Astrocyte of the spinal cord (primary cell): ENCODE results near the gene RPS3.

ENCODE experiments used
- DNase-seq: peaks from one replicate; pipeline ENCODE4 v3.0.0; 2011; ENCODE audit warnings: low read depth, low spot score
- H3K4me3 ChIP-seq: 2 replicates; pipeline ENCODE4 v1.5.1; 2011; ENCODE audit warnings: low read depth, mild to moderate bottlenecking, low read length, moderate library complexity
- CTCF ChIP-seq: IDR thresholded peaks from 2 replicates; pipeline ENCODE4 v1.5.1; 2012; ENCODE audit warnings: low read depth, mild to moderate bottlenecking, low read length, inconsistent platforms
- in situ Hi-C: cut with HindIII; loops from 2 replicates; pipeline ENCODE4 v1.10.0; 2017; ENCODE audit warnings: low sequenced_read_pairs

Gene RPS3

GRCh38 chr11:75399344-75400145 lies at the start of gene RPS3:
RPS3 (plus strand) TSS chr11:75399518; CDS start chr11:75399548, 30 bp downstream.
- H3K4me3 ChIP-seq, result peak within 1 kb of the TSS; percentile 100
- in situ Hi-C loops, result no loop called here
- TF ChIP-seq CTCF, result peak; percentile 5
- DNase-seq, result peak; percentile 92

DNA sequence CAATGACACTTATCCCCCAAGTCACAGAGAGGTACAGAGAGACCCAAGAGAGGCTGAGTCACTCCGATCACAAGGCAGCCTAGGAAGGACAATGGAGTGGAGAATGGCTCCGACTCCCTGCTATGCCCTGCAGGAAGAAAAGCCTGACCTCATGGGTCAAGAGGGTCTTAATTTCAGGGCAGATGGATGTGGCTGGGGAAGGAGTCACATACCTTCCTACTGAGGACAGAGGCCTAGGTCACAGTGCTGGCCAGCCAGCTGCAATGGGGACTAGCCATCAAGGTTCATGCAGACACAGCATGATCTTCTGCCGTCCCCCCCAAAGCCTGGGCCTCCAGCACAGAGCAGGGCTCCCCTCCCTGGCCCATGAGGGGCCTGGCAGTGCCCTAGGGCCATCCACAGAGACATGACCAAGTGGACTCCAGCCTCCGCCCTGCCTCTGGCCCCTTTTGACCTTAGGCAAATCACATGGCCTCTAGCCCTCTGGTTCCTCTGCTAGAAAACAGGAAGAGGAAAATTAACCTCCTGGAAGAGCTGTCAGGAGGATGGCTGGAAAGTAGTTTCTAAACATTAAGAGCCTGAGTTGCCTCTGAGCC lies 49.7 kb upstream of the RPS3 start:
- TF ChIP-seq CTCF, result no peak
- in situ Hi-C loops, result no loop called here
- no peak for DNase-seq
- no peak overlapping the region for H3K4me3 ChIP-seq

- in situ Hi-C loops, result no loop called here
- no peak for DNase-seq
- no peak overlapping the region for H3K4me3 ChIP-seq
Measured at GRCh38 chr11:75350122-75350742, 49.1 kb upstream of the RPS3 start.

DNA sequence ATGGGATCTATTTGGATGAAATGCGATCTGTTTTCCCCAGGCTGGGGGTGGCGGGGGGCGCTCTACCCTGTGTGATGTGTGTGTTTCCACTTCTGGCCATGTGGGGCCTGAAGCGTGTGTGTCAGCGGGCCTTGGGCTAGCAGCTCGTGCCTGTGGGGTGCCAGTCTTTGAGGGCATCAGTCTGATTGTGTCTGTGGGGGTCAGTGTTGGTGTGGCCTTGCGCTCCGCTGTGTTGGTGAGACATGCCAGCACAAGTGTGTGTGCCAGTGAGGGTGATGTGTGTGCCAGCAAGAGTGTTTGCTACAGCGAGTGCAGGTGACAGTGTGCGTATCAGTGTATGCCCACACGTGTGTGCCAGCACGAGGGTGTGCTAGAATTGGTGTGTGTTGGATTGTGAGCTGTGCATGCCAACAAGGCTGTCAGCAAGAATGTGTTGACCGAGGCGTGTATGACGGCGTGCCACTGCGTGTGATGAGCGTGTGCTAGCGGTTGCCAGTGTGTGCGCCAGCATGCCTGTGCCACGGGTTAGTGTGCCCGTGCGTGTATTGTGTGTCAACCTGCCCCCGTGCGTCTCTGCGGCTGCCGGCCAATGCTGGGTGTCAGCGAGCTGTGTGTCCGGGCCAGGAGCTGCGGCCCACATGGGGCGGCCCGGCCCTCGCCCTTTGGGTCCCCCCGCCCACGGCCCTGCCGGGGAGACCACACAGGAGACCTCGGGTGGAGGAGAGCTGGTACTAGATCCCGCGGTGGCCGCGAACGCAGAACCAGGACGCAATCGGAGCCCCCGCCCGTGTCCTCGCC lies 48.4 kb upstream of the RPS3 start:
- no peak for TF ChIP-seq CTCF
- no peak for DNase-seq
- in situ Hi-C loops, result no loop called here
- H3K4me3 ChIP-seq, result peak overlapping the region; percentile 42

More at GRCh38 chr11:75350122-75350742, 49.1 kb upstream of the RPS3 start:
- TF ChIP-seq CTCF, result no peak

GRCh38 chr11:75351541-75351790 lies 47.9 kb upstream of the RPS3 start, which contains the start of gene ARRB1:
ARRB1 (minus strand) TSS chr11:75351661; CDS start chr11:75351607, 54 bp downstream.
- in situ Hi-C loops, result no loop called here
- DNase-seq, result no peak
- peak within 1 kb of the TSS; percentile 42 for H3K4me3 ChIP-seq
- TF ChIP-seq CTCF, result no peak
